Measurements from ENCODE around the gene APOOL.

APOOL gene

GRCh38 chrX:85017721-85018120 lies 14.0 kb downstream of the APOOL start:
- TF ChIP-seq CTCF (conservative IDR thresholded peaks at IDR 0.05), result no peak

GRCh38 chrX:85018471-85018870 lies 14.8 kb downstream of the APOOL start:
- no peak for TF ChIP-seq CTCF (conservative IDR thresholded peaks at IDR 0.05)
- no peak overlapping the region for H3K27ac ChIP-seq

More at GRCh38 chrX:85017721-85018120, 14.0 kb downstream of the APOOL start:
- no peak overlapping the region for H3K27ac ChIP-seq

DNA sequence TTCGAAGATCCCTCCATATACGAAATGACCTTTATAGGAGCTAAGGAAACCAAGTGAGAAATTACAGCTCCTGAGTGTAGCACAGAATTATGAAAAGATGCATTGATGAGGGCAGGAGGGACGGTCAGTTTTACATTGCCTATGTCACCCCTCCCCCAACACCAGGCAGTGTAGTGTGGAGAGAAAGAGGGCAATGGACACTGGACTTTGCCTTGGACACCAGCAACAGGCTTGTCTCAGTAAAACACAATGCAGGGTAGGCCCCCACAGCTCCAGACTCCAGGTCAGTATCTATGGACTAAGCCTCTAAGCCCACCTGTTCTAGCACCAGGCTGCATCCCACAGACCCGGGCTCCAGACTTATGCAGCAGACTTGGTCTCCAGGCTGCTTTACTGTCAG lies 16.5 kb downstream of the APOOL start:
- H3K27ac ChIP-seq, result no peak overlapping the region
- no peak for TF ChIP-seq CTCF (conservative IDR thresholded peaks at IDR 0.05)

GRCh38 chrX:85024044-85024443 lies 20.4 kb downstream of the APOOL start:
- no peak for TF ChIP-seq CTCF (conservative IDR thresholded peaks at IDR 0.05)
- H3K27ac ChIP-seq, result no peak overlapping the region

- H3K27ac ChIP-seq, result no peak overlapping the region
- TF ChIP-seq CTCF (conservative IDR thresholded peaks at IDR 0.05), result no peak
Observed at GRCh38 chrX:85024562-85024961, 20.9 kb downstream of the APOOL start.

DNA sequence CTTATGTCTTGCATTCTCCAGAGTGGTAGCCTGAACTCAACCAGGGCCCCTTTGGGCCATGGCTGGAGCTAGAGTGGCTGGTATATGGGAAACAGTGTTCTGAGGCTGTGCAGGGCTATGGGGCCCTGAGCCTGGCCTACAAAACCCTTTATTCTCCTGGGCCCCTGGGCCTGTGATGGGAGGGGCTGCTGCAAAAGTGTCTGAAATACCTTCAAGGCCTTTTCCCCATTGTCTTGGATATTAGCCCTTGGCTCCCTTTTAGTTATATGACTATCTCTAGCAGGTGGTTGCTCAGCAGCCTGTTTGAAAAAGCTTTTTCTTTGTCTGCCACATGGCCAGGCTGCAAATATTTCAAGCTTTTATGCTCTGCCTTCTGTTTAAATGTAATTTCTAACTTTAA lies 22.5 kb downstream of the APOOL start:
- no peak overlapping the region for H3K27ac ChIP-seq
- no peak for TF ChIP-seq CTCF (conservative IDR thresholded peaks at IDR 0.05)

DNA sequence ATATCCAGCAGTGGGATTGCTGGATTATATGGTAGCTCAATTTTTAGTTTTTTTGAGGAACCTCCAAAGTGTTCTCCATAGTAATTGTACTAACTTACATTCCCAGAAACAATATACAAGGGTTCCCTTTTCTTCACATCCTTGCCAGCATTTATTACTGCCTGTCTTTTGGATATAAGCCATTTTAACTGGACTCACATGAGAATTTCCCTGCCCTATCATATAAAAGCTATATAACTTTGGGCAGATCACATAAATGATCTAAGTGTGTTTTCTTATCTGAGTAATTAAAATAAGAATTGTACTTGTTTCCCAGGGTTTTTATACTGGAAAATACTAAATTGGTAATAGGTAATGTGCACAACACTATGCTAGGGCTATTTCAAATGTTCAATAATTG lies 25.4 kb downstream of the APOOL start:
- TF ChIP-seq CTCF (conservative IDR thresholded peaks at IDR 0.05), result no peak
- H3K27ac ChIP-seq, result no peak overlapping the region

DNA sequence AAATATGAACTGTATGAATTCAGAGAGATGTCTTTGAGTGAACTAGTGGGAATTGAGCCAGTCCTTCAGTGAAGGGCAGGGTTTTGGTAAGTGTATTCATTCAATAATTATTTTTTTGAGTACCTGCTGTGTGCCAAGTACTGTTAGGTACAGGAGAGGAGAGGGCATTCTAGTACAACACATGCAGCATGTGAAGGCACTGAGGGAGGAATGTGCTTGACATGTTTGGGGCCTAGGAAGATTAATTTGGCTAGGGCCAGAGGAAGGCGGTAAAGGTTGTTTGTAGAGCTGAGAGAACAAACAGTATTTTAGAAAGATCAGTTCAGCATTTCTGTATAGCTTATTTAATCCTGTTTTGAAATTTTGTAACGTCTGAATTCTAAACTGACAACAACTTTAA lies 27.8 kb downstream of the APOOL start:
- no peak overlapping the region for H3K27ac ChIP-seq
- TF ChIP-seq CTCF (conservative IDR thresholded peaks at IDR 0.05), result no peak
